Activated T-helper 17 cell treated with anti-CD3 and anti-CD28 coated beads, Interleukin-2, amount 50 U/mL, for 72 hours (primary cell): Measurements from ENCODE around the gene RAB3GAP1. TPM values are rescaled to one million over a fixed set of nuclear protein-coding genes. Genes with fewer than 3 reads are reported as not detected.

Experiments used
- ATAC-seq: fragments of 150-1000 bp; cut with Tn5 transposase; replicated peaks from 2 replicates; pipeline ENCODE4 v1.10.0; 2021; ENCODE audit warnings: mild to moderate bottlenecking, moderate library complexity
- H3K27ac Mint-ChIP-seq: one replicate; pipeline ENCODE4 v1.8.0; 2022; ENCODE audit warnings: mixed read lengths
- H3K27me3 Mint-ChIP-seq: one replicate; pipeline ENCODE4 v1.8.0; 2022; ENCODE audit warnings: mixed read lengths
- H3K36me3 Mint-ChIP-seq: one replicate; pipeline ENCODE4 v1.8.0; 2022; ENCODE audit warnings: low read depth, mild to moderate bottlenecking, mixed read lengths
- H3K4me1 Mint-ChIP-seq: one replicate; pipeline ENCODE4 v1.8.0; 2022; ENCODE audit warnings: mixed read lengths
- H3K4me3 Mint-ChIP-seq: one replicate; pipeline ENCODE4 v1.8.0; 2022; ENCODE audit warnings: mild to moderate bottlenecking, mixed read lengths
- H3K9me3 Mint-ChIP-seq: one replicate; pipeline ENCODE4 v1.8.0; 2022; ENCODE audit warnings: mixed read lengths
- total RNA-seq, 2 donors: library from RNA; stranded (reverse); gene quantifications; one replicate each; pipeline ENCODE4 v1.2.3, GENCODE V29; 2022

RAB3GAP1 gene
- total RNA-seq, 2 donors from 2014 or later: 19.9 to 28.3 TPM

DNA sequence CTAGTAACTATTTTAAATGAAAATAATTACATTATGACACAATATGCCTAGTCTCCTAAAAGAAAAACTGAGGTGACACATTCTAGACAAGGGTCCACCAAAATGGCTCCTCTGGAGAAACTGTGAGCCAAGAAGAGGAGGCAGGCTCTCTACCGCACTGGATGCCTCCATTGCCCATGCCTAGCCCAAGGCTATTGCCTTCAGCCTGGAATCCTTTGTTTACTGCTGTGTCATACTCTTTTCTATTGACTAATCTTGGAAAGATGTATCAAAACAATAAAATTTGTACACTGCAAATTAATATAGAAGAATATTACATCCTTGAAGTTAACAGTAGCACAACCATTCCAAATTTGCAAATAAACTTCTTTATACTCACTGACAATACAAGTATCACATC is 167.1 kb downstream of the RAB3GAP1 start:
- no peaks in the 10 kb centered on the region for H3K36me3 Mint-ChIP-seq
- H3K27ac Mint-ChIP-seq: no peak overlapping the region
- H3K9me3 Mint-ChIP-seq: no peaks in the 10 kb centered on the region
- no peak for ATAC-seq
- no peaks in the 10 kb centered on the region for H3K27me3 Mint-ChIP-seq
- H3K4me1 Mint-ChIP-seq: no peaks in the 10 kb centered on the region
- H3K4me3 Mint-ChIP-seq: no peak overlapping the region

Other genes with a start within 250 kb of the RAB3GAP1 start
- gene ACMSD, start 213.7 kb upstream of the RAB3GAP1 start, total RNA-seq: not detected
- 10 to 100 TPM; 29.0 to 33.2 TPM for gene CCNT2, start 133.5 kb upstream of the RAB3GAP1 start, total RNA-seq
- under 1 TPM in 1 of 2 donors, not detected in 1; 0.13 TPM for gene MAP3K19, start 4.8 kb upstream of the RAB3GAP1 start, total RNA-seq